Ishikawa (cell line): ENCODE results near the gene GALNTL6.

Experiments used
- CEBPB ChIP-seq: IDR thresholded peaks from 2 replicates; pipeline ENCODE4 v1.6.1; 2012
- CREB1 ChIP-seq: IDR thresholded peaks from 2 replicates; pipeline ENCODE4 v1.6.1; 2012; ENCODE audit warnings: low read depth
- EGR1 ChIP-seq: IDR thresholded peaks from 2 replicates; pipeline ENCODE4 v1.6.1; 2012
- EP300 ChIP-seq: IDR thresholded peaks from 2 replicates; pipeline ENCODE4 v1.6.1; 2012; ENCODE audit warnings: borderline replicate concordance
- FOXM1 ChIP-seq: IDR thresholded peaks from 2 replicates; pipeline ENCODE4 v1.6.1; 2012; ENCODE audit warnings: low read depth, borderline replicate concordance
- MAX ChIP-seq: IDR thresholded peaks from 2 replicates; pipeline ENCODE4 v1.6.1; 2012
- NFIC ChIP-seq: IDR thresholded peaks from 2 replicates; pipeline ENCODE4 v1.6.1; 2012
- RAD21 ChIP-seq: IDR thresholded peaks from 2 replicates; pipeline ENCODE4 v1.6.1; 2012; ENCODE audit warnings: low read depth
- REST ChIP-seq: IDR thresholded peaks from 2 replicates; pipeline ENCODE4 v1.6.1; 2012; ENCODE audit warnings: low read depth, mild to moderate bottlenecking
- TAF1 ChIP-seq: IDR thresholded peaks from 2 replicates; pipeline ENCODE4 v1.6.1; 2012; ENCODE audit warnings: low read depth, mild to moderate bottlenecking
- TCF12 ChIP-seq: IDR thresholded peaks from 2 replicates; pipeline ENCODE4 v1.6.1; 2012; ENCODE audit warnings: low read depth
- TEAD4 ChIP-seq: IDR thresholded peaks from 2 replicates; pipeline ENCODE4 v1.6.1; 2012
- USF1 ChIP-seq: IDR thresholded peaks from 2 replicates; pipeline ENCODE4 v1.6.1; 2012
- YY1 ChIP-seq: IDR thresholded peaks from 2 replicates; pipeline ENCODE4 v1.6.1; 2012; ENCODE audit warnings: low read depth
- ZBTB7A ChIP-seq: IDR thresholded peaks from 2 replicates; pipeline ENCODE4 v1.6.1; 2012; ENCODE audit warnings: low read depth

GALNTL6 gene

GRCh38 chr4:172938072-172938829, 1125.0 kb downstream of the GALNTL6 start:
- TF ChIP-seq TEAD4 (no peak), EP300 (no peak), CEBPB (no peak), ZBTB7A (no peak)

- TF ChIP-seq USF1 (no peak), FOXM1 (no peak), CREB1 (no peak), YY1 (no peak), ZBTB7A (no peak)
Observed at GRCh38 chr4:172938870-172939269, 1125.7 kb downstream of the GALNTL6 start.

- TF ChIP-seq REST: no peak
- TF ChIP-seq RAD21: no peak
- TF ChIP-seq YY1: no peak
- no peak for TF ChIP-seq USF1
- no peak for TF ChIP-seq ZBTB7A
- TF ChIP-seq TAF1: no peak
- TF ChIP-seq CEBPB: no peak
- TF ChIP-seq NFIC: no peak
- TF ChIP-seq MAX: no peak
- no peak for TF ChIP-seq EP300
- no peak for TF ChIP-seq TEAD4
Observed at GRCh38 chr4:172942840-172943239, 1129.6 kb downstream of the GALNTL6 start.

- TF ChIP-seq TCF12 (no peak), USF1 (no peak)
Observed at GRCh38 chr4:172945611-172946010, 1132.4 kb downstream of the GALNTL6 start.

GRCh38 chr4:172946503-172946902, 1133.3 kb downstream of the GALNTL6 start:
- TF ChIP-seq EP300: no peak
- no peak for TF ChIP-seq REST
- no peak for TF ChIP-seq MAX
- TF ChIP-seq CEBPB: no peak
- no peak for TF ChIP-seq RAD21
- TF ChIP-seq YY1: no peak
- TF ChIP-seq TCF12: no peak
- no peak for TF ChIP-seq CREB1
- no peak for TF ChIP-seq FOXM1
- TF ChIP-seq ZBTB7A: no peak
- TF ChIP-seq NFIC: no peak
- TF ChIP-seq EGR1: no peak
- no peak for TF ChIP-seq TEAD4
- TF ChIP-seq USF1: no peak
- no peak for TF ChIP-seq TAF1

- TF ChIP-seq EGR1 (no peak), RAD21 (no peak), FOXM1 (no peak), TCF12 (no peak), YY1 (no peak)
Observed at GRCh38 chr4:172947594-172947993, 1134.4 kb downstream of the GALNTL6 start.
